Trophoblast cell (in vitro differentiated cells and primary cell): ENCODE results near the gene AGA.

Source experiments
- DNase-seq, 2 donors: peaks; one replicate each; pipeline ENCODE4 v3.0.0-alpha.2; 2016
- H2AFZ ChIP-seq: 2 replicates; pipeline ENCODE4 v1.6.1; 2013; ENCODE audit warnings: low read length, moderate library complexity, mild to moderate bottlenecking; ENCODE audit not compliant: insufficient read depth, poor library complexity
- H2AK5ac ChIP-seq: 2 replicates; pipeline ENCODE4 v1.6.1; 2013; ENCODE audit warnings: mild to moderate bottlenecking, low read length
- H2BK120ac ChIP-seq: 2 replicates; pipeline ENCODE4 v1.6.1; 2013; ENCODE audit warnings: low read length, mild to moderate bottlenecking, moderate library complexity; ENCODE audit not compliant: insufficient read depth, poor library complexity
- H2BK12ac ChIP-seq: 2 replicates; pipeline ENCODE4 v1.6.1; 2013; ENCODE audit warnings: mild to moderate bottlenecking, low read length, moderate library complexity
- H2BK5ac ChIP-seq: 2 replicates; pipeline ENCODE4 v1.6.1; 2013; ENCODE audit warnings: low read length, low read depth, moderate library complexity, mild to moderate bottlenecking; ENCODE audit not compliant: poor library complexity
- H3K14ac ChIP-seq: 2 replicates; pipeline ENCODE4 v1.6.1; 2013; ENCODE audit warnings: mild to moderate bottlenecking, low read length
- H3K18ac ChIP-seq: 2 replicates; pipeline ENCODE4 v1.6.1; 2013; ENCODE audit warnings: mild to moderate bottlenecking, low read length
- H3K23ac ChIP-seq: 2 replicates; pipeline ENCODE4 v1.6.1; 2013; ENCODE audit warnings: low read length
- H3K27ac ChIP-seq: 2 replicates; pipeline ENCODE4 v1.5.1; 2013; ENCODE audit warnings: low read depth, mild to moderate bottlenecking, inconsistent platforms, low read length, moderate library complexity
- H3K27me3 ChIP-seq: 2 replicates; pipeline ENCODE4 v1.6.1; 2013; ENCODE audit warnings: inconsistent platforms, mild to moderate bottlenecking, low read length, moderate library complexity; ENCODE audit not compliant: insufficient read depth
- H3K36me3 ChIP-seq, 2 experiments: 1 replicate in 1 of 2; 2 replicates in 1 of 2; pipeline ENCODE4 v1.6.1; 2013; ENCODE audit warnings: low read length in 2 of 2, mild to moderate bottlenecking in 2 of 2, moderate library complexity in 1 of 2; ENCODE audit not compliant: insufficient read depth in 2 of 2, control insufficient read depth in 1 of 2
- H3K4ac ChIP-seq: 2 replicates; pipeline ENCODE4 v1.6.1; 2013; ENCODE audit warnings: low read depth, mild to moderate bottlenecking, low read length, moderate library complexity
- H3K4me1 ChIP-seq, 2 experiments: 1 replicate in 1 of 2; 2 replicates in 1 of 2; pipeline ENCODE4 v1.6.1; 2013; ENCODE audit warnings: low read length in 2 of 2, mild to moderate bottlenecking in 2 of 2, moderate library complexity in 1 of 2; ENCODE audit not compliant: insufficient read depth in 2 of 2, control insufficient read depth in 1 of 2
- H3K4me2 ChIP-seq: 2 replicates; pipeline ENCODE4 v1.6.1; 2013; ENCODE audit warnings: inconsistent platforms, mild to moderate bottlenecking, low read length, moderate library complexity
- H3K4me3 ChIP-seq: 2 replicates; pipeline ENCODE4 v1.5.1; 2013; ENCODE audit warnings: mild to moderate bottlenecking, low read depth, low read length, inconsistent platforms
- H3K79me1 ChIP-seq: one replicate; pipeline ENCODE4 v1.6.1; 2013; ENCODE audit warnings: low read length
- H3K79me2 ChIP-seq: 2 replicates; pipeline ENCODE4 v1.6.1; 2013; ENCODE audit warnings: low read length, mild to moderate bottlenecking; ENCODE audit not compliant: control insufficient read depth, insufficient read depth, poor library complexity
- H3K9ac ChIP-seq: 2 replicates; pipeline ENCODE4 v1.6.1; 2013; ENCODE audit warnings: mild to moderate bottlenecking, low read length
- H3K9me3 ChIP-seq: 2 replicates; pipeline ENCODE4 v1.6.1; 2013; ENCODE audit warnings: low read depth, mild to moderate bottlenecking, control low read depth, inconsistent platforms, low read length; ENCODE audit not compliant: insufficient read depth
- H4K12ac ChIP-seq: 2 replicates; pipeline ENCODE4 v1.6.1; 2013; ENCODE audit warnings: low read depth, mild to moderate bottlenecking, low read length, moderate library complexity
- H4K8ac ChIP-seq: 2 replicates; pipeline ENCODE4 v1.6.1; 2013; ENCODE audit warnings: low read depth, mild to moderate bottlenecking, low read length, moderate library complexity
- H4K91ac ChIP-seq: one replicate; pipeline ENCODE4 v1.6.1; 2013; ENCODE audit warnings: low read depth, mild to moderate bottlenecking, low read length, moderate library complexity
- WGBS: extraction: QIAGEN DNeasy Blood & Tissue Kit; methylation state at CpG from one replicate; pipeline ENCODE4 v1.1.7; 2013; ENCODE audit warnings: missing lambda C conversion rate; ENCODE audit not compliant: insufficient read length, insufficient coverage; ENCODE audit errors: extremely low coverage; 5-methylcytosine and 5-hydroxymethylcytosine counted together

AGA gene

DNA sequence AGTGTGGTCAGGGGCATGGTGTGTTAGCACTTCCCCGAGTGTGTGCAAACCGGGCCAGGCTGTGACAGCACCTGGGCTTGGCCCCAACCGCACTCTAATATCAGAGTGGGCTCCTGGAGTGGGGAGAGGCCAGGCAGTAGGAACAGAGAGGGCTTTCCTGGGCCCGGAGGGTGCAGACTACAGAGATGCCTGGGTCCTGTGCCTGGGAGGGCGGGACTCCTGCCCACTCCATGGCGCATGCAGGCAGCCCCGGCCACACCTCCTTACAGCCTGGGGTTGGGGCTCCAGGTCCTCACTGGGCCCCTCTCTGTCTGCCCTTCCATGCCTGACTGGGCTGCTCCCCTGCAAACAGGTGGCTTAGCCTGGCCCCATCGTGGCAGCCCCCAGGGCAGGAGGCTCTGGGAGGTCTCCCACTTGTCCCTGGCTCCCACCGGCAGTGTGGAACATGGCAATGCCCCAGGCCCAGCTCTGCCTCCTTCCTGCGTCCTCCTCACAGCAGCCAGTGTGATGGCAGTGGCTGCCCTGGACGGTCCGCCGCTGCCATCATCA, 60.4 kb downstream of the AGA start:
- Histone ChIP-seq H3K27me3 (no peaks in the 10 kb centered on the region), H4K12ac (no peak overlapping the region), H3K4me2 (no peak overlapping the region), H3K79me2 (no peaks in the 10 kb centered on the region), H3K23ac (no peak overlapping the region), H2AK5ac (no peak overlapping the region), H3K9ac (no peak overlapping the region), H3K4me1 (peaks cover 0 to 2% of the 10 kb centered on the region in 2 experiments), H3K36me3 (no peaks in the 10 kb centered on the region), H2BK120ac (no peak overlapping the region), H3K4me3 (peak overlapping the region; percentile 46), H3K14ac (no peak overlapping the region), H3K79me1 (no peaks in the 10 kb centered on the region), H2BK12ac (no peak overlapping the region), H3K27ac (no peak overlapping the region), H2BK5ac (no peak overlapping the region), H3K18ac (no peak overlapping the region), H4K91ac (no peak overlapping the region), H4K8ac (no peak overlapping the region), H3K9me3 (peaks cover 2% of the 10 kb centered on the region), H2AFZ (no peak overlapping the region), H3K4ac (no peak overlapping the region)
- no peak for DNase-seq
- WGBS: no CpG with 5 or more reads among the region's 13 CpGs
